Neural crest cell (in vitro differentiated cells): ENCODE results near the gene PTPRM. TPM values are rescaled to one million over a fixed set of nuclear protein-coding genes. Genes with fewer than 3 reads are reported as not detected.

Source experiments
- DNase-seq: peaks from one replicate; pipeline ENCODE4 v3.0.0; 2021; ENCODE audit warnings: low read depth, mixed read lengths, low spot score
- H3K27ac Mint-ChIP-seq: one replicate; pipeline ENCODE4 v1.8.0; 2021; ENCODE audit warnings: mild to moderate bottlenecking, mixed read lengths; ENCODE audit not compliant: unreplicated experiment
- H3K27me3 Mint-ChIP-seq: 2 replicates; pipeline ENCODE4 v1.8.0; 2021; ENCODE audit warnings: low read depth, mild to moderate bottlenecking, mixed read lengths
- H3K36me3 Mint-ChIP-seq: 2 replicates; pipeline ENCODE4 v1.8.0; 2021; ENCODE audit warnings: low read depth, mild to moderate bottlenecking, mixed read lengths
- H3K4me1 Mint-ChIP-seq: 2 replicates; pipeline ENCODE4 v1.8.0; 2021; ENCODE audit warnings: mixed read lengths
- H3K4me3 Mint-ChIP-seq: one replicate; pipeline ENCODE4 v1.8.0; 2021; ENCODE audit warnings: mild to moderate bottlenecking, mixed read lengths
- H3K9me3 Mint-ChIP-seq: 2 replicates; pipeline ENCODE4 v1.8.0; 2021; ENCODE audit warnings: mixed read lengths
- CTCF ChIP-seq: fragments of 200-600 bp; sonication (generic); conservative IDR thresholded peaks from 2 replicates; pipeline ENCODE4 v1.5.0; 2021; ENCODE audit warnings: antibody characterized with exemption, mild to moderate bottlenecking
- total RNA-seq: library from RNA; stranded (reverse); gene quantifications from 2 replicates; pipeline ENCODE4 v1.2.1, GENCODE V29; 2021

PTPRM gene
- total RNA-seq, 1 donor from 2014 or later, result 7.7 TPM

DNA sequence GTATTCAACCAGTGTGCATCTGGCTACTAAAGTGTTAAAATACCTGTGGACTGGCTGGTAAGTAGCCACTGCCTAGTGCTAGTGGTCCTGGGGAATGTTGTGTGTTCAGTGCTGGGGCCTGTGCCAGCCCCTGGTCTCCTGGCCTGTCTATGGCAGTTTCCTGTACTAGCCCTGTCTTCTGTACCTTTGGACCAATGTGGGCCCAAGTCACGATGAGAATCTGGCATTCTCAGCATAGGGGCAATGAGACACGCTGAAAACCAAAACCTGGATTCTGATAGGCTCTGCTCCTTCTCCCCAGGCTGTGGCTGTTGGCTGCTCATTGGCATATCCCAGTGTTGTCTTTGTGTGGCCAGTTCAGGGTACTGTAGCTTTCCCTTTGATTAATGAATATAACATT, 170.4 kb downstream of the PTPRM start:
- Mint-ChIP-seq H3K27me3 (no peaks in the 10 kb centered on the region), H3K27ac (no peak overlapping the region), H3K9me3 (peaks cover 3% of the 10 kb centered on the region), H3K4me3 (no peak overlapping the region), H3K36me3 (no peaks in the 10 kb centered on the region), H3K4me1 (peaks cover 14% of the 10 kb centered on the region)
- no peak for DNase-seq
- TF ChIP-seq CTCF, result no peak

DNA sequence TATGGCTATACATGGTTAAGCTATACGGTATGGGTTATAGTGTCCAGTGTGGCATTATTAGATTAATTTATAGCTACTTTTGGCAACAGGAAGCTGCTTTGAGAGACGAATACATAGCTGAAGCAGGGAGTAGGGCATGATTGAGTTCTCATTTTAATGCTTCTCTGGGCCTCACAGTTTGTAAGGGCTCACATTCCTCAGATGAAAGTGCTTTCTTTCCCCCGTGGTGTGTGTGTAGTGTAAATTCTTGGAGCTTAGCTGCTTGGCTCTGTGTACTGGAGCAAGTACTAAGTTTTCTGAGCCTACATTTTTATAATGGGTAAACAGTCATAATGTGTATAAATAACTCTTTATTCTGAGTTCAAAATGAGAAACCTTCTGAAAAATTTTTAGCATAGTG, 173.7 kb downstream of the PTPRM start:
- DNase-seq, result no peak
- Mint-ChIP-seq H3K27ac (no peak overlapping the region), H3K4me1 (peaks cover 14% of the 10 kb centered on the region)

GRCh38 chr18:7741640-7742039, 174.5 kb downstream of the PTPRM start:
- Mint-ChIP-seq H3K9me3 (peaks cover 9% of the 10 kb centered on the region), H3K4me1 (peaks cover 14% of the 10 kb centered on the region), H3K36me3 (peaks cover 4% of the 10 kb centered on the region), H3K27ac (no peak overlapping the region), H3K4me3 (no peak overlapping the region), H3K27me3 (no peaks in the 10 kb centered on the region)
- TF ChIP-seq CTCF, result no peak
- DNase-seq, result no peak

More for the DNA sequence above, 173.7 kb downstream of the PTPRM start:
- Mint-ChIP-seq H3K36me3 (peaks cover 2% of the 10 kb centered on the region), H3K27me3 (no peaks in the 10 kb centered on the region), H3K9me3 (peaks cover 7% of the 10 kb centered on the region), H3K4me3 (no peak overlapping the region)
- no peak for TF ChIP-seq CTCF

- Mint-ChIP-seq H3K36me3 (peaks cover 4% of the 10 kb centered on the region), H3K4me3 (no peak overlapping the region), H3K9me3 (peaks cover 12% of the 10 kb centered on the region), H3K27ac (no peak overlapping the region), H3K4me1 (peaks cover 14% of the 10 kb centered on the region), H3K27me3 (no peaks in the 10 kb centered on the region)
- TF ChIP-seq CTCF, result no peak
- no peak for DNase-seq
These were observed 175.1 kb downstream of the PTPRM start for GRCh38 chr18:7742224-7742623.

DNA sequence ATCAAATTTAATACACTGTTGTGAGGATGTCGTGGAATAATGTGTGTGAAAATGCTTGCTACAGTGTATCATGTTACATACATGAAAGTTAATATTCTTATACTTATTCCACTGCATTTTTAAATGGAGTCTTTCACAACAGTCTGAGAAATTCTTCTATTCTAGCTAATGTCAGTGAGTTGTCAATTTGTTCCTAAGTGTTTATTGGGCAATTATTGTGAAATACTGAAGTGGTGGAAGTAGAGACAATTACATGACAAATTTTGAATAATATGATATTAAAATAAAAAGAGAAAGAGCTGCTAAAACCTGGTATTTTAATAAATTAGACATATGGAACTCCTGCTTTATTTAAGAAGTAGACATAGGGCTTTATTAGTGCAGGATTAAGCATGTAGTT, 176.1 kb downstream of the PTPRM start:
- TF ChIP-seq CTCF, result no peak
- H3K36me3 Mint-ChIP-seq, result peaks cover 4% of the 10 kb centered on the region

GRCh38 chr18:7746106-7746505, 179.0 kb downstream of the PTPRM start:
- Mint-ChIP-seq H3K27ac (no peak overlapping the region), H3K4me1 (peaks cover 8% of the 10 kb centered on the region), H3K4me3 (no peak overlapping the region), H3K36me3 (peaks cover 4% of the 10 kb centered on the region), H3K27me3 (no peaks in the 10 kb centered on the region), H3K9me3 (peaks cover 15% of the 10 kb centered on the region)
- no peak for DNase-seq
- no peak for TF ChIP-seq CTCF

More for the DNA sequence above, 176.1 kb downstream of the PTPRM start:
- H3K27ac Mint-ChIP-seq, result no peak overlapping the region
- H3K27me3 Mint-ChIP-seq, result no peaks in the 10 kb centered on the region
- H3K9me3 Mint-ChIP-seq, result peaks cover 15% of the 10 kb centered on the region
- H3K4me1 Mint-ChIP-seq, result peaks cover 14% of the 10 kb centered on the region
- no peak for DNase-seq
- no peak overlapping the region for H3K4me3 Mint-ChIP-seq
